HepG2 (cell line): Measurements from ENCODE around the gene UBE2I. TPM values are rescaled to one million over a fixed set of nuclear protein-coding genes. Genes with fewer than 3 reads are reported as not detected.
A peak's percentile ranks its signal among the peaks of the same experiment; 100 is the strongest.

Source experiments
- ATAC-seq: fragments of 200-7000 bp; cut with Tn5 transposase; 3 replicates; pipeline ENCODE4 v1.9.1; 2020; ENCODE audit warnings: mild to moderate bottlenecking, moderate library complexity
- BruUV-seq: library from RNA; stranded (reverse); fragments of 400-500 nt; replicated peaks from 2 replicates; lab custom pipeline; 2021; lab: Mats Ljungman, UMichigan
- CTCF ChIA-PET: fragments of 300-600 bp; formaldehyde crosslinking; extraction: SDS; loops from one replicate; lab custom pipeline; 2021; ENCODE audit warnings: low total read pairs, inconsistent platforms, low intra/inter-chr PET ratio; lab: Yijun Ruan, JAX
- POLR2A ChIA-PET: fragments of 350-600 bp; sonication (Branson Sonifier 250); formaldehyde crosslinking; loops from one replicate; lab custom pipeline; 2020; ENCODE audit warnings: antibody characterized with exemption, inconsistent platforms; lab: Yijun Ruan, JAX
- DNase-seq: peaks from one replicate; pipeline ENCODE4 v3.0.0-alpha.2; 2015; ENCODE audit warnings: low spot score
- FAIRE-seq: peaks from 3 replicates; lab custom pipeline; 2011; peaks lifted over from hg19 to GRCh38; lab: Jason Lieb, UNC
- H2AFZ ChIP-seq: one replicate; pipeline ENCODE4 v1.6.1; 2011; ENCODE audit warnings: low read length, inconsistent platforms
- H3K27ac ChIP-seq: fragments of 300-600 bp; 3 replicates; pipeline ENCODE4 v1.8.0; 2011; ENCODE audit warnings: mixed run types, mild to moderate bottlenecking, mixed read lengths, low read length, inconsistent platforms; ENCODE audit not compliant: insufficient read depth; ENCODE audit errors: extremely low read length
- H3K27me3 ChIP-seq, 2 experiments: fragments of 200-600 bp in 1 of 2; 2 replicates in 1 of 2; 3 replicates in 1 of 2; pipeline versions ENCODE4 v1.6.0 to v1.8.0; 2011; ENCODE audit warnings: low read length in 2 of 2, mild to moderate bottlenecking in 2 of 2, moderate library complexity in 2 of 2, inconsistent platforms in 1 of 2; ENCODE audit not compliant: insufficient read depth in 2 of 2, control insufficient read depth in 1 of 2
- H3K36me3 ChIP-seq, 2 experiments: fragments of 200-600 bp in 1 of 2; replicated peaks in 1 of 2; 2 replicates in 1 of 2; 3 replicates in 1 of 2; pipeline versions ENCODE4 v1.5.1 to v1.8.0; 2011; ENCODE audit warnings: low read length in 2 of 2, inconsistent platforms in 1 of 2; ENCODE audit not compliant: insufficient read depth in 2 of 2, control insufficient read depth in 1 of 2
- H3K4me1 ChIP-seq: 2 replicates; pipeline ENCODE4 v1.5.1; 2012; ENCODE audit warnings: low read length, inconsistent platforms; ENCODE audit not compliant: insufficient read depth
- H3K4me2 ChIP-seq: 2 replicates; pipeline ENCODE4 v1.6.0; 2011; ENCODE audit warnings: low read depth, low read length, inconsistent platforms
- H3K4me3 ChIP-seq, 3 experiments: fragments of 200-600 bp in 1 of 3; sonication (generic), shearing (Covaris generic) in 1 of 3; replicated peaks in 1 of 3; 2 replicates each; pipeline ENCODE4 v1.5.1; 2011 to 2016; ENCODE audit warnings: low read length in 3 of 3, inconsistent platforms in 2 of 3, low read depth in 2 of 3, mild to moderate bottlenecking in 2 of 3, control low read depth in 1 of 3, mixed read lengths in 1 of 3; ENCODE audit not compliant: insufficient read depth in 1 of 3
- H3K79me2 ChIP-seq: one replicate; pipeline ENCODE4 v1.6.1; 2011; ENCODE audit warnings: low read length, inconsistent platforms; ENCODE audit not compliant: insufficient read depth
- H3K9ac ChIP-seq: 2 replicates; pipeline ENCODE4 v1.6.0; 2011; ENCODE audit warnings: mild to moderate bottlenecking, low read depth, low read length, inconsistent platforms; ENCODE audit not compliant: insufficient read depth
- H3K9me3 ChIP-seq: 2 replicates; pipeline ENCODE4 v1.5.1; 2012; ENCODE audit warnings: mild to moderate bottlenecking, low read length
- H4K20me1 ChIP-seq: 2 replicates; pipeline ENCODE4 v1.6.0; 2011; ENCODE audit warnings: inconsistent platforms, mild to moderate bottlenecking, low read length, moderate library complexity; ENCODE audit not compliant: insufficient read depth
- AGO2 ChIP-seq: fragments of 200-400 bp; formaldehyde crosslinking; optimal IDR thresholded peaks from 2 replicates; pipeline ENCODE3; 2017; ENCODE audit warnings: mild to moderate bottlenecking, low read depth, low read length, moderate library complexity
- AKAP8 ChIP-seq: sonication (generic); formaldehyde crosslinking; IDR thresholded peaks from 2 replicates; pipeline ENCODE4 v1.5.1; 2020; ENCODE audit warnings: mild to moderate bottlenecking, missing genetic modification reagents
- ATF3 ChIP-seq: sonication (generic); formaldehyde crosslinking; IDR thresholded peaks from 2 replicates; pipeline ENCODE4 v1.4.0; 2020; ENCODE audit warnings: missing genetic modification reagents
- CEBPG ChIP-seq: IDR thresholded peaks from 2 replicates; pipeline ENCODE4 v1.6.1; 2016
- GTF2F1 ChIP-seq: fragments of 150-350 bp; IDR thresholded peaks from 2 replicates; pipeline ENCODE4 v1.6.1; 2014; ENCODE audit warnings: low read length
- IKZF5 ChIP-seq: IDR thresholded peaks from 2 replicates; pipeline ENCODE4 v1.6.1; 2018; ENCODE audit warnings: missing genetic modification reagents, mild to moderate bottlenecking, missing compliant biosample characterization
- KDM6A ChIP-seq: IDR thresholded peaks from 2 replicates; pipeline ENCODE4 v1.6.1; 2016; ENCODE audit warnings: low read depth
- MBNL3 ChIP-seq: fragments of 250-450 bp; sonication (Bioruptor Pico); conservative IDR thresholded peaks from 2 replicates; pipeline ENCODE4 v1.8.0; 2022; ENCODE audit warnings: mild to moderate bottlenecking, inconsistent platforms
- PHF5A ChIP-seq: IDR thresholded peaks from one replicate; pipeline ENCODE4 v1.6.1; 2018; ENCODE audit warnings: low read depth, missing genetic modification reagents; ENCODE audit not compliant: unreplicated experiment
- POLR2AphosphoS2 ChIP-seq: IDR thresholded peaks from 2 replicates; pipeline ENCODE4 v1.6.1; 2011; ENCODE audit warnings: low read depth, low read length, improper control_type of control experiment
- RBM22 ChIP-seq: fragments of 200-400 bp; formaldehyde crosslinking; optimal IDR thresholded peaks from 2 replicates; pipeline ENCODE3; 2017; ENCODE audit warnings: mild to moderate bottlenecking, low read length, moderate library complexity
- SIN3A ChIP-seq: IDR thresholded peaks from 2 replicates; pipeline ENCODE4 v1.6.1; 2011; ENCODE audit warnings: low read depth, mild to moderate bottlenecking, control low read depth, low read length, borderline replicate concordance
- TRAFD1 ChIP-seq: sonication (generic); formaldehyde crosslinking; IDR thresholded peaks from 2 replicates; pipeline ENCODE4 v1.5.1; 2020; ENCODE audit warnings: missing genetic modification reagents, mild to moderate bottlenecking, borderline replicate concordance
- TRIM24 ChIP-seq: sonication (generic); formaldehyde crosslinking; IDR thresholded peaks from 2 replicates; pipeline ENCODE4 v1.8.0; 2022; ENCODE audit warnings: mild to moderate bottlenecking, missing genetic modification reagents
- ZNF253 ChIP-seq: sonication (generic); formaldehyde crosslinking; IDR thresholded peaks from 2 replicates; pipeline ENCODE4 v1.8.0; 2022; ENCODE audit warnings: mild to moderate bottlenecking, missing genetic modification reagents, borderline replicate concordance
- ZNF552 ChIP-seq: sonication (generic); formaldehyde crosslinking; IDR thresholded peaks from 2 replicates; pipeline ENCODE4 v1.9.0; 2022; ENCODE audit warnings: missing genetic modification reagents, mild to moderate bottlenecking, borderline replicate concordance
- ZNF687 ChIP-seq: sonication (generic); formaldehyde crosslinking; IDR thresholded peaks from 2 replicates; pipeline ENCODE4 v1.5.1; 2020; ENCODE audit warnings: mild to moderate bottlenecking, missing genetic modification reagents, moderate library complexity
- WGBS: methylation state at CpG from one replicate; pipeline ENCODE4 v1.1.6; 2017; ENCODE audit warnings: low lambda C conversion rate; 5-methylcytosine and 5-hydroxymethylcytosine counted together
- in situ Hi-C: cut with HindIII; loops from 2 replicates; pipeline ENCODE4 v1.10.0; 2017; ENCODE audit warnings: low pct_unique_long_range_greater_than_20kb; ENCODE audit not compliant: extremely low pct_ligation_motif_present
- intact Hi-C: fragments of 100-400 bp; cut with micrococcal nuclease; formaldehyde crosslinking; loops from one replicate; pipeline ENCODE4 v1.10.0; 2022; ENCODE audit not compliant: unreplicated experiment
- polyA plus RNA-seq, 8 experiments: library from polyadenylated mRNA; depleted of rRNA in 3 of 8; stranded (reverse) in 7 of 8; unstranded in 1 of 8; fragments of >200 nt; fragmentation: Illumina TruSeq in 4 of 8; extraction: Trizol in 4 of 8; gene quantifications; 2 replicates each; pipeline versions ENCODE4 v1.2.1 to v1.2.3, GENCODE V29; 2011 to 2016; ENCODE audit warnings: low read depth in 4 of 8, missing spikeins in 1 of 8, mixed read lengths in 1 of 8; ENCODE audit not compliant: insufficient read depth in 1 of 8
- total RNA-seq, 5 experiments: library from RNA; depleted of rRNA; stranded (reverse); fragments of >200 nt; fragmentation: Illumina TruSeq; extraction: Trizol; gene quantifications; 2 replicates each; pipeline ENCODE4 v1.2.3, GENCODE V29; 2016; ENCODE audit warnings: low read depth in 1 of 5

UBE2I gene
- total and polyA plus RNA-seq, 2 of the 13 experiments (the other 11 are each of a cell fraction or from before 2014, with no cell fraction given), result 75.8 to 98.9 TPM

- ChIA-PET POLR2A (interaction anchor here (1.0 kb wide), 1 partner anchor 10 kb away, joined by 3 read pairs; no protein-coding TSS in a partner anchor), CTCF (no interaction called here)
- FAIRE-seq, result no peak
- peak; percentile 6 for ATAC-seq
- Histone ChIP-seq H3K9me3 (no peaks in the 10 kb centered on the region), H3K27me3 (no peaks in the 10 kb centered on the region), H4K20me1 (no peaks in the 10 kb centered on the region), H2AFZ (no peak overlapping the region), H3K79me2 (no peaks in the 10 kb centered on the region), H3K4me1 (peaks cover 1% of the 10 kb centered on the region), H3K4me2 (no peak overlapping the region), H3K27ac (no peak overlapping the region), H3K9ac (no peak overlapping the region), H3K4me3 (no peak overlapping the region), H3K36me3 (peaks cover 7 to 26% of the 10 kb centered on the region in 2 experiments; a peak in 4 of 5 replicates)
- no TSS peak for BruUV-seq
- intact Hi-C loops, result no loop called here
- in situ Hi-C loops, result no loop called here
- DNase-seq, result no peak
- 63% methylated on average over 5 of the region's 20 CpGs for WGBS
- TF ChIP-seq SIN3A (no peak), ATF3 (no peak), RBM22 (peak; percentile 52), GTF2F1 (no peak), AKAP8 (CRISPR knock-in tag) (peak; percentile 79; the same call in 1 of the 2 replicates), PHF5A (no peak), ZNF687 (CRISPR knock-in tag) (peak; percentile 29; the same call in 1 of the 2 replicates), AGO2 (peak; percentile 99), TRAFD1 (CRISPR knock-in tag) (no peak), ZNF253 (no peak), TRIM24 (no peak), MBNL3 (CRISPR knock-in tag) (no peak), CEBPG (CRISPR knock-in tag) (no peak), IKZF5 (CRISPR knock-in tag) (no peak), ZNF552 (CRISPR knock-in tag) (no peak), KDM6A (no peak), POLR2AphosphoS2 (0 out of 2 replicates have a peak, but pooled peaks have one; percentile 14)
These were observed 16.4 kb downstream of the UBE2I start for GRCh38 chr16:1325673-1326371.
